Left forelimb (tissue), 1 donor: ENCODE measurements around the gene CREB5.
"Not testable (repeated sequence)": the region's sequence is repeated elsewhere in the genome, so short reads cannot be mapped to it uniquely, and the experiment has no call there.

ENCODE experiments used
- DNase-seq: peaks from one replicate; pipeline ENCODE4 v3.0.0-alpha.2; 2018; ENCODE audit warnings: low spot score

The CREB5 gene

GRCh38 chr7:28582226-28582625, 169.9 kb downstream of the CREB5 start:
- no peak for DNase-seq

DNA sequence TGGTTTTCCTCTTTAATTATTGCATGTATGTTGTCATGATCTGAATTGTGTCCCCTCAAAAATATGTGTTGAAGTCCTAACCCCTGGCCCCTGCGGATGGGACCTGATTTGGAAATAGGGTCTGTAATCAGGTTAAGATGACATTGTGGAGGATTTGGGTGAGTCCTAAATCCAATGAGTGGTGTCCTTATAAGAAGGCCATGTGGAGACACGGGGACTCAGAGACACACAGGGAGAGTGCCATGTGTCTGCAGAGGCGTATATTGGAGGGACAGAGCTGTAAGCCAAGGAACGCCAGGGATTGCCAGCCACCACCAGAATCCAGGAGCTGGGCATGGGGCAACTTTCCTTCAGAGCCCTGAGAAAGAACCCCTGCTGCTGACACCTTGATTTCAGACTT, 171.9 kb downstream of the CREB5 start:
- no peak for DNase-seq

DNA sequence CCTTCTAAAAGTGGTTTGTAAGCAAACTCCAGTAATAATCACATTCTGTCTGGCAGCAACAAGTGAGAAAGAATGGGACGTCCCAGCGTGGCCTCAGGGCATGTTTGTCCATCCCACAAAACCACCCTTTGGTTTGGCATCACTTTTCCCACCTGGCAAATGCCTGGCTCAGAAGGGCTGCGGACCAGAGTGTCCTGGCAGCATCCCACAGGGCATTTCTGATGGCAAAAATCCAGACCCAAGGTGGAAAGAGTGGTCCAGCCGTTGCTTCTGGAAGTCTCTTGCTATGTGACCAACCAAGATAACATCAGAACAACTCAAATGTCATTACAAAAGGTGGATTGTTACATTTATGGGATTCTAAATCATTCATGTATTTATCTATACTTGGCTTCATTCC, 174.4 kb downstream of the CREB5 start:
- DNase-seq: no peak

GRCh38 chr7:28587211-28587610, 174.9 kb downstream of the CREB5 start:
- no peak for DNase-seq

DNA sequence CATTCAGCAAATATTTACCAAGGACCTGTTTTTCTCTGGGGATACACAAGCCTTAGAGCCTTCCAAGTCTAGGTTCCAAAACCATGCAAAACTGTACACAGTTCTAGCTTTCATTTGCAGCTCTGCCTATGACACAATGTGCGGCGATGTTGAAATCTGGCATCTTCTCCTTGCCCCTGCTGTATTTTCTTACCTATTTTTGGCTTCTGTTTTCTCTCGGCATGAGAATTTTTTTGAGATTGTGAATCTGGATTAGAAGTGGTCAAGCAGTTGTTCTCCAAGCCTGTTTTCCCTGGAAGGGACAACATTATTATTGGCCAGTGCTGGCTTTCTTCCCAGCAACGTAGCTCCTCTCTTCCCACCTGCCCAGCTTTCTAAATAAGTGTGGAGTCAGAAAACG, 176.3 kb downstream of the CREB5 start:
- no peak for DNase-seq

- no peak for DNase-seq
Measured at GRCh38 chr7:28591041-28591674, 178.8 kb downstream of the CREB5 start.

GRCh38 chr7:28591725-28592349, 179.5 kb downstream of the CREB5 start:
- DNase-seq: no peak

DNA sequence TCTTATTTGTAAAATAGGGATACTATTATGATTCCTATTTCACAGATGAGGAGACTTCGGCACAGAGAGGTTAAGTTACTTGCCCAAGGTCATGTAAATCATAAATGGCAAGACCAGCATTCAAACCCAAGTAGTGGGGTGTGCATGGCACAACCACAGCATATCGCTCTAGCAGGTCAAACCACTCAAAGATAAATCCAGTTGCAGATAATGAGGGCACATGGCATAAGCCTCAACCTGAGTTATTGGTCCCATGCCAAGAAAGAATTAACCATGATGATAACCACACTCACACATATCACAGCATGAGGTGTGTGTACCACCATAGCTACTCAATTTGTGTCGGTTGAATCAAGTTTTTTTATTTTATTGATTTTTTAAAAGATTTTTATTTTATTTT, 180.5 kb downstream of the CREB5 start:
- no peak for DNase-seq

GRCh38 chr7:28595076-28595475, 182.8 kb downstream of the CREB5 start:
- no peak for DNase-seq

- no peak for DNase-seq
Measured at GRCh38 chr7:28595801-28596200, 183.5 kb downstream of the CREB5 start.

DNA sequence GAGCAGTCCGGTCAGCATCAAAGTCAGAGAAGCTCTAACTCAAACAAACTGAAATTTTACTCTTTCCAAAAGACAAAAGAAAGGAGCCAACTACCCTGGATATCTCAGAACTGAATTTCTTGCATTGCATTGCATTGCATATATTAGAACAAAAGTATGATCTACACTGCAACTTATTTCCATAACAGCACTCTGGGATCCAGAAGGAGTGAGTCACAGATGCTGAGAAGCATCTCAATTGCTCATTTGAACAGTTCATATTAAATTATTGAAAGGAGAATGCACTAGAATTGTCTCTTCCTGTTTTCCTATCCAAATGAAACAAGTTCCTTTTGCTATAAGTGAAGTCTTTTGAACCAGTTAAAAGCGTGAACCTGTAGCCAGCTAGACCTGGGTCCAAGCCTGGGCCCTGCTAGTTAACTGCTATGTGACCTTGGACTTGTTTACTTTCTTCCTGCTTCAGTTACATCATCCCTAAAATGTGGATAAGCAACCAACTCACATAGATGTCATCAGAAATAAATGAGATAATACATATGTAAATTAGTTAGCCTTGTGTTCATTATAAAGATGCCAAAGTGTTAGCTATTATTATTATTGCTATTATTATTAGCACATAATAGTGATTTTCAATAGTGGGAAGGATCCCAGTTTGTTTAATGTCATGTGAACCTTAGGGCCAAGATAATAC, 184.1 kb downstream of the CREB5 start:
- no peak for DNase-seq

GRCh38 chr7:28597284-28597683, 185.0 kb downstream of the CREB5 start:
- DNase-seq: no peak

DNA sequence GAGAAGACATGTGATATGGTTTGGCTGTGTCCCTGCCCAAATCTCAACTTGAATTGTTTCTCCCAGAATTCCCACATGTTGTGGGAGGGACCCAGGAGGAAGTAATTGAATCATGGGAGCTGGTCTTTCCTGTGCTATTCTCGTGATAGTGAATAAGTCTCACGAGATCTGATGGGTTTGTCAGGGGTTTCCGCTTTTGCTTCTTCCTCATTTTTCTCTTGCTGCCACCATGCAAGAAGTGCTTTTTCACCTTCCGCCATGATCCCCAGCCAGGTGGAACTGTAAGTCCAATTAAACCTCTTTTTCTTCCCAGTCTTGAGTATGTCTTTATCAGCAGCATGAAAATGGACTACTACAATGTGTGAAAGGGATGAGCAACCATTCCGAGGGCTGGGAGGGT, 185.7 kb downstream of the CREB5 start:
- not testable (repeated sequence) for DNase-seq

- DNase-seq: no peak
Measured at GRCh38 chr7:28598586-28598985, 186.3 kb downstream of the CREB5 start.

DNA sequence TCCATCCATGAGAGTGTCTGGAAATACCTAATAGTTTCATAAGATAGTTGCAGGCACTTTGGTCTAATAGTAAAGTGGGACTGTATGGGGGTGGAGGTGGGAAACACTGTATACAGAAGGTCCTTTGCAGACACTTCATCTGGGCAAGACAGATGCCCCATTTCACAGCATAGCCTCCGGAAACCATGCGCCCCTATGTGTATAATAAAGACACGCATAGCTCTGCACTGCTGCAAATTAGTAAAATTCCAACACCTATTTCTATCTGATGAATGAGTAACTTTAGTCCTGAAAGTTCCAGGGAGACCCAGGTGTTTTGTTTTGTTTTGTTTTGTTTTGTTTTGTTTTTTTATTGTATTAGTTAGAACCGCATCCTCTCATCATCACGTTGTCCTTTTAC, 187.1 kb downstream of the CREB5 start:
- no peak for DNase-seq

- no peak for DNase-seq
Measured at GRCh38 chr7:28602282-28602681, 190.0 kb downstream of the CREB5 start.

GRCh38 chr7:28605427-28606085, 193.2 kb downstream of the CREB5 start:
- DNase-seq: no peak

DNA sequence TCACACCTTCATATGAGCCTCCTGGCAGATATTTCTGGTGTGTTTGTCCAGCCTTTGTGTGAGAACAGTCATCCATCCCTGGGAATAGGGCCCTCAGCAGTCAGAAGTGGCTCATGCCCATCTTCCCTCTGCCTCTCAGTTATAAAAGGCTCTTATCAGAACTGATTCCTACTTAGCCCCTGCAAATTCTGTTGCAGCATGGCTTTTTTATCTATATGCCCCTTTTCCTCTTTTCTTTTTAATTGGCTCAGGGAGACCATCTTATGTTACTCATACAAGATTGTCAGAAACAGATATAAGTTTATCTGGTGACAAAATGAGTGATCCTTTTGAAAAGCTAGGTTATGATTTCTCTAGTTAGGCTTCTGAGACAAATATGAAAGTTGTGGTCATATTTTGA, 194.1 kb downstream of the CREB5 start:
- DNase-seq: no peak

DNA sequence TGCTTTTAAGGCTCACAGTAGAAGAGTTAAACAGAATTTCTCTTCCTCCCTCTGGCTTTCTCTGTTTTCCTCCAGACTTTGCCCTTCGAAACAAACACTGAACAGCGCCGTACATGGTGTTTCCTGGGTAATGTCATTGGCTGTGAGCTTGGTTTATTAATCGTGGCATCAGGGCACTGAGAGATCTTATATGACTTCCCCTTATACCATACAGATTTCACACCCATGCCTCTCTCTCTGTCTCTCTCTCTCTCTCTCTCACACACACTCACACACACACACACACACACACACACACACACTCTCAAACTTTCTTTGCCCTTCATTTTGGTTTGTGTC, 195.5 kb downstream of the CREB5 start:
- no peak for DNase-seq

GRCh38 chr7:28608237-28608656, 195.9 kb downstream of the CREB5 start:
- no peak for DNase-seq

DNA sequence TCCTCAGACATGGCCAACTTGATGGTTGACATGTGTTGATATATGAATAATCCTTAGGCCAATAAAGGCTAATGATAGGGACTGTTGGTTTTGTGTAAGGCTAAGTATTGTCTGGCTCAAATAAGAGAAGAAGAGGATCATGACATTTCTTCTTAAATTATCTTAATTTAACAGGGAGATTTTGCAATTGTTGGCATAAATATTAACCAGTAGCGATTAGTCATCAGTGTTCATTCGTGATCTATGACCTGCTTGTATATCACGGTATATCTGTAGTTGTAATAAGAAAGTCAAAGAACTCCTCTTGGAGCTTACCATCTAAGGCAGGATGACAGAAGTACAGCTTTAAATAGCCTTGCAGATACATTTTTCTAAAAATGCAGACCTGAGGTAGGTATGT, 196.4 kb downstream of the CREB5 start:
- DNase-seq: no peak

DNA sequence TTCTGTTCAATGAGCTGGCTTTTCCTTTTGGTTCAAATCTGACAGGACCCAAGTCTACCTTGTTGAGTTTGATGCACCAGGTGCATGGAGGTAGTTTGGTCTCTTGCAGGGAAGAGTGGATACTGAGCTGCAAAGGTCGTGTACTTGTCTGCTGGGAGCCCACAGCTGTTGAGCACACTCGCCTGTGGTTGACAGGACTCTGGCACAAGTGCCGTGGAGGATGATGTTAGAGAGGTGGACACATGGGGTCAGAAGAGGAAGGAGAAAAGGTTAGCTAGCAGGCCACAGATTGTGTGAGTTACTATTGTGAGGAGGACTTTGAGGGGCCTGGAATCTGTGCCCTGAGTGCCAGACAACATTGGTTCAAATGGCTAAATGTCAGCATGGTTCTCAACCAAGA, 197.3 kb downstream of the CREB5 start:
- DNase-seq: no peak

GRCh38 chr7:28611399-28611897, 199.1 kb downstream of the CREB5 start:
- not testable (repeated sequence) for DNase-seq
